Heart left ventricle (tissue), 16 donors: Measurements from ENCODE around the gene DIAPH3. TPM values are rescaled to one million over a fixed set of nuclear protein-coding genes. Genes with fewer than 3 reads are reported as not detected.

ENCODE experiments used
- ATAC-seq, 4 donors: fragments of 200-7000 bp; cut with Tn5 transposase; one replicate each; pipeline ENCODE4 v1.9.1; 2020 to 2022; ENCODE audit warnings: moderate library complexity in 4 of 4, mild to moderate bottlenecking in 3 of 4, moderate number of reproducible peaks in 1 of 4
- DNase-seq, 5 donors: peaks; one replicate each; pipeline ENCODE4 v3.0.0-alpha.2; 2020
- H3K27ac ChIP-seq, 12 donors: fragments of 200-600 bp; sonication (generic) in 4 of 12; one replicate each; pipeline versions ENCODE4 v1.5.0 to v1.8.0; 2016 to 2022; ENCODE audit warnings: mild to moderate bottlenecking in 2 of 12
- H3K27me3 ChIP-seq, 9 donors: fragments of 200-600 bp; sonication (generic) in 2 of 9; one replicate each; pipeline versions ENCODE4 v1.5.1 to v1.8.0; 2016 to 2022; ENCODE audit warnings: mild to moderate bottlenecking in 3 of 9
- H3K36me3 ChIP-seq, 9 donors: fragments of 200-600 bp; sonication (generic) in 2 of 9; one replicate each; pipeline versions ENCODE4 v1.5.0 to v1.8.0; 2018 to 2022; ENCODE audit warnings: mild to moderate bottlenecking in 2 of 9
- H3K4me1 ChIP-seq, 12 donors: fragments of 200-600 bp; sonication (generic) in 4 of 12; one replicate each; pipeline versions ENCODE4 v1.5.0 to v1.8.0; 2016 to 2022; ENCODE audit warnings: mild to moderate bottlenecking in 3 of 12
- H3K4me3 ChIP-seq, 12 donors: fragments of 200-600 bp; sonication (generic) in 4 of 12; one replicate each; pipeline versions ENCODE4 v1.5.0 to v1.8.0; 2017 to 2022; ENCODE audit warnings: mild to moderate bottlenecking in 9 of 12, moderate library complexity in 4 of 12
- H3K9me3 ChIP-seq, 12 donors: fragments of 200-600 bp; sonication (generic) in 4 of 12; one replicate each; pipeline versions ENCODE4 v1.5.0 to v1.8.0; 2016 to 2022; ENCODE audit warnings: mild to moderate bottlenecking in 1 of 12
- CTCF ChIP-seq, 12 donors: fragments of 200-600 bp; sonication (generic) in 4 of 12; IDR thresholded peaks; one replicate each; pipeline versions ENCODE4 v1.5.0 to v1.8.0; 2018 to 2022; ENCODE audit warnings: antibody characterized with exemption in 12 of 12, mild to moderate bottlenecking in 5 of 12
- POLR2A ChIP-seq, 2 donors: fragments of 450-650 bp; IDR thresholded peaks; one replicate each; pipeline ENCODE4 v1.6.1; 2017; ENCODE audit warnings: antibody characterized with exemption in 2 of 2, mild to moderate bottlenecking in 2 of 2, moderate library complexity in 2 of 2
- WGBS, 4 donors: extraction: QIAGEN DNeasy Blood & Tissue Kit in 2 of 4; methylation state at CpG; one replicate each; pipeline versions ENCODE4 v1.1.5 to v1.1.7; 2013 to 2018; 5-methylcytosine and 5-hydroxymethylcytosine counted together
- intact Hi-C, 10 donors: fragments of 100-400 bp; cut with DNase I; formaldehyde crosslinking; loops; one replicate each; pipeline versions ENCODE4 v1.11.1 to v1.14.2; 2022
- long read RNA-seq, 3 donors: library from polyadenylated mRNA; unstranded; transcript quantifications; one replicate each; pipeline ENCODE4 v2.0.0, GENCODE V29; 2020 to 2021
- polyA plus RNA-seq, 2 donors: library from polyadenylated mRNA; stranded (reverse); fragments of 200-250 nt; gene quantifications; one replicate each; pipeline ENCODE4 v1.2.3, GENCODE V29; 2013
- total RNA-seq, 9 donors: library from RNA; depleted of rRNA in 2 of 9; stranded (reverse); fragments of >200 nt in 2 of 9; fragmentation: NEBNext Ultra II Directional in 3 of 9; extraction: Animal tissue kit (Norgen Biotek cat#: 25700) in 3 of 9; gene quantifications; one replicate each; pipeline versions ENCODE4 v1.1.0 to v1.2.4, GENCODE V29; 2016 to 2023
- donor health status: ischemic (EF 13 %, LVEDD 7.1; RV severe dilation, severe dysfunction).
- donor health status: healthy with polysubstance abuse.
- donor health status: DM: no; HTN: yes; CAD: no.
- donor health status: DM: no; HTN: no; CAD: no.
- donor health status: ischemic (EF 25% LVEDD 6.9; RV normal size, moderate dysfunction).
- donor health status: ischemic (EF 25% LVEDD 5.7; RV mildly dilated, moderate dysfunction).
- donor health status: healthy.
- donor health status: DM: yes; HTN: yes; CAD: no.
- donor health status: ischemic (EF 35%, LVEDD 5.7; RV mildly dilated, moderate dysfunction).
- donor health status: nonischemic (EF 11% LVEDD 7.7; RV severe dilation, severe dysfunction).
- donor health status: DM: yes; HTN: yes; CAD: no.
- donor health status: PGD.
- donor health status: ischemic (EF 29% LVEDD 5.4; RV normal size, mild dysfunction).
- donor health status: nonischemic (EF 23%, LVEDD 6.1; RV moderate dilation, normal function).

Gene DIAPH3, protein sequence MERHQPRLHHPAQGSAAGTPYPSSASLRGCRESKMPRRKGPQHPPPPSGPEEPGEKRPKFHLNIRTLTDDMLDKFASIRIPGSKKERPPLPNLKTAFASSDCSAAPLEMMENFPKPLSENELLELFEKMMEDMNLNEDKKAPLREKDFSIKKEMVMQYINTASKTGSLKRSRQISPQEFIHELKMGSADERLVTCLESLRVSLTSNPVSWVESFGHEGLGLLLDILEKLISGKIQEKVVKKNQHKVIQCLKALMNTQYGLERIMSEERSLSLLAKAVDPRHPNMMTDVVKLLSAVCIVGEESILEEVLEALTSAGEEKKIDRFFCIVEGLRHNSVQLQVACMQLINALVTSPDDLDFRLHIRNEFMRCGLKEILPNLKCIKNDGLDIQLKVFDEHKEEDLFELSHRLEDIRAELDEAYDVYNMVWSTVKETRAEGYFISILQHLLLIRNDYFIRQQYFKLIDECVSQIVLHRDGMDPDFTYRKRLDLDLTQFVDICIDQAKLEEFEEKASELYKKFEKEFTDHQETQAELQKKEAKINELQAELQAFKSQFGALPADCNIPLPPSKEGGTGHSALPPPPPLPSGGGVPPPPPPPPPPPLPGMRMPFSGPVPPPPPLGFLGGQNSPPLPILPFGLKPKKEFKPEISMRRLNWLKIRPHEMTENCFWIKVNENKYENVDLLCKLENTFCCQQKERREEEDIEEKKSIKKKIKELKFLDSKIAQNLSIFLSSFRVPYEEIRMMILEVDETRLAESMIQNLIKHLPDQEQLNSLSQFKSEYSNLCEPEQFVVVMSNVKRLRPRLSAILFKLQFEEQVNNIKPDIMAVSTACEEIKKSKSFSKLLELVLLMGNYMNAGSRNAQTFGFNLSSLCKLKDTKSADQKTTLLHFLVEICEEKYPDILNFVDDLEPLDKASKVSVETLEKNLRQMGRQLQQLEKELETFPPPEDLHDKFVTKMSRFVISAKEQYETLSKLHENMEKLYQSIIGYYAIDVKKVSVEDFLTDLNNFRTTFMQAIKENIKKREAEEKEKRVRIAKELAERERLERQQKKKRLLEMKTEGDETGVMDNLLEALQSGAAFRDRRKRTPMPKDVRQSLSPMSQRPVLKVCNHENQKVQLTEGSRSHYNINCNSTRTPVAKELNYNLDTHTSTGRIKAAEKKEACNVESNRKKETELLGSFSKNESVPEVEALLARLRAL
- total RNA-seq (1 to 10 TPM in 2 of 9 donors, under 1 TPM in 7; 0.09 to 3.2 (median 0.22) TPM), polyA plus RNA-seq (under 1 TPM; 0.03 to 0.08 TPM)
- long read RNA-seq, donor 1 = 0 reads
- long read RNA-seq, donor 2 = 0 reads
- long read RNA-seq, donor 3 = 0 reads

- DNase-seq (peak; percentile 95 to 98 (median 96)), ATAC-seq (peak; percentile 100)
- intact Hi-C loops = loop anchor here in 5 of 10 donors (2.0 to 10.0 kb wide), 3 partner anchors 231 to 261 kb away; partner anchors contain the start of gene TDRD3 (in 5 of the 5)
- H3K9me3 ChIP-seq = no peaks in the 10 kb centered on the region
- no peaks in the 10 kb centered on the region for H3K27me3 ChIP-seq
- H3K36me3 ChIP-seq = no peaks in the 10 kb centered on the region
- H3K4me1 ChIP-seq = peaks cover 0 to 21% (median 7%) of the 10 kb centered on the region in 12 donors
- WGBS, 4 donors = 0 to 2% (median 0%) methylated on average over 27 to 54 of the region's 54 CpGs
- peak in 1 of 12 donors; percentile 20 for TF ChIP-seq CTCF (IDR thresholded peaks at IDR 0.05)
- TF ChIP-seq POLR2A (IDR thresholded peaks at IDR 0.05) = peak; percentile 88 to 92
- peak within 1 kb of the TSS; percentile 82 to 94 (median 90) for H3K27ac ChIP-seq
- peak within 1 kb of the TSS; percentile 50 to 80 (median 69) for H3K4me3 ChIP-seq
These were observed at the start of gene DIAPH3 for GRCh38 chr13:60163478-60164233. Gene DIAPH3 (minus strand): TSS chr13:60163928. CDS start chr13:60163766, 162 bp downstream.

- Histone ChIP-seq H3K9me3 (no peaks in the 10 kb centered on the region), H3K4me1 (no peaks in the 10 kb centered on the region), H3K36me3 (no peaks in the 10 kb centered on the region), H3K27ac (no peak overlapping the region), H3K4me3 (no peak overlapping the region), H3K27me3 (no peaks in the 10 kb centered on the region)
- TF ChIP-seq POLR2A (IDR thresholded peaks at IDR 0.05) = no peak
- no peak for TF ChIP-seq CTCF (IDR thresholded peaks at IDR 0.05)
- 53 to 78% (median 67%) methylated on average over 1 of the region's 1 CpG for WGBS, 4 donors
- DNase-seq = no peak
- ATAC-seq = no peak
- intact Hi-C loops = no loop called here
These were observed 49.6 kb upstream of the DIAPH3 start for GRCh38 chr13:60213236-60213744.

DNA sequence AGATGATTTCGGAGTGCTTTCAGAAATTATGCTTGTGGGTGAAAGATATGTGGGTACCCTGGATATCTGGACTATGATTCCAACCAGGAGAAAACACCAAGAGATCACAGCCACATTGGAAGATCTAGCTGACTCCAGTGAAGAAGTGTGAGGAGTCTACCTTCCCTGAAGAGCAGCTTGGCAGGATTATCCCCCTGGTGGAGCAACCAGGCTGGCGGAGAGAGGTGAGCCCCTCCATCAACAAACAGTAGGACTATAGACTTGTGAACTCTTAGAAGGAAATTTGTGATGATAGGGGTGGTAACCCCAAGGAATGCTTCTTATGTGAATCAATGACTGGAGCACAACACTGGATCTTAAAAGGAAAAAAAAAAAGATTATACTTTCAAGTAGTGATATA, 47.8 kb upstream of the DIAPH3 start:
- no peaks in the 10 kb centered on the region for H3K27me3 ChIP-seq
- H3K4me1 ChIP-seq = no peaks in the 10 kb centered on the region
- intact Hi-C loops = no loop called here
- no peak for TF ChIP-seq CTCF (IDR thresholded peaks at IDR 0.05)
- TF ChIP-seq POLR2A (IDR thresholded peaks at IDR 0.05) = no peak
- no peak for DNase-seq
- H3K36me3 ChIP-seq = no peaks in the 10 kb centered on the region
- no peak for ATAC-seq
- H3K27ac ChIP-seq = no peak overlapping the region
- no peaks in the 10 kb centered on the region for H3K9me3 ChIP-seq
- 80 to 92% (median 87%) methylated on average over 2 of the region's 2 CpGs for whole genome bisulfite sequencing, 4 donors
- H3K4me3 ChIP-seq = no peak overlapping the region
